ENCODE data around the gene ERN2.

- no peak for TF ChIP-seq CTCF (IDR thresholded peaks at IDR 0.05; ENCODE audit: low read depth, low read length)
- no peak for TF ChIP-seq EZH2phosphoT487 (IDR thresholded peaks at IDR 0.05; ENCODE audit: low read depth)
These were observed 3.5 kb upstream of the ERN2 start for GRCh38 chr16:23716484-23716883.
